ENCODE measurements around the gene FNDC3B.

The FNDC3B gene

GRCh38 chr3:172134352-172134751, 95.0 kb downstream of the FNDC3B start:
- no peak for DNase-seq (ENCODE audit: low read depth in 2 of 2, low spot score in 1 of 2)

DNA sequence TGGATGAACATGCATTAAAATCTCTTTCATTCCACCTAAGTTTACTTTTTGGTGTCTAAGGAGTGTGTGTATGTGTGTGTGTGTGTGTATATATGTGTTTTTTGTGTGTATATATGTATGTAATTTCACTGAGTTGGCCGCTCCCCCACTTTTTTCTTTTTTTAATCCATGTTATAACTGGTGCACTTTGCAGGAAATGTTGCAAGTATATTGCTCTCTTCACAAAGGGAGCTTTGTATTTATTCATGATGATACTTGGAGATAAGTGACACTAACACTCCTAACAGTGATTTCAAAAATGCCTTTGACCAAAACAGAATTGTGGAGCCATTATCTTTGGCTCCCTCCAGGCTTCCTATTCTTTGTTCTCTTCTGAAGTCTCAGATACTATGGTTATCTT, 95.8 kb downstream of the FNDC3B start:
- DNase-seq (ENCODE audit: low read depth in 2 of 2, low spot score in 1 of 2): no peak

- no peak for DNase-seq (ENCODE audit: low read depth in 2 of 2, low spot score in 1 of 2)
Measured at GRCh38 chr3:172135820-172136219, 96.4 kb downstream of the FNDC3B start.

DNA sequence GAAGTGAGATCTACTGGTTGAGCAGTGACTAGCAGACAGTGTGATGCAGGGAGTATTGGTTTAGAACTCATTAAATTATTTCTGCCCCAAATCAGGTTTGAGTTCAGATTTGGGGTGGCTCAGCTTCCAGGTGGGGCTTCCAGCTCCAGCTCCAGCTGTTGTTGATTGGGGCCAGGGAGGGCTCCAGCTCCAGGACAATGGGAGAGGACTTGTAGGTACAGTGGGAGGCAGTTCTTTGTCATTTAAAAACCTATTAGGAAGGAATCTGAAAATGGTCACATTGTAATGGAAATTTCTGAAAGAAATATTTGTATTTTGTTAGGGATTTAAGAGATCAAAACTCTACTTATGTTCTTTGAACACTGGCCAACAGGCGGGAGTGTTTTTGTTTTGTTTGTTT, 97.0 kb downstream of the FNDC3B start:
- no peak for DNase-seq (ENCODE audit: low read depth in 2 of 2, low spot score in 1 of 2)

DNA sequence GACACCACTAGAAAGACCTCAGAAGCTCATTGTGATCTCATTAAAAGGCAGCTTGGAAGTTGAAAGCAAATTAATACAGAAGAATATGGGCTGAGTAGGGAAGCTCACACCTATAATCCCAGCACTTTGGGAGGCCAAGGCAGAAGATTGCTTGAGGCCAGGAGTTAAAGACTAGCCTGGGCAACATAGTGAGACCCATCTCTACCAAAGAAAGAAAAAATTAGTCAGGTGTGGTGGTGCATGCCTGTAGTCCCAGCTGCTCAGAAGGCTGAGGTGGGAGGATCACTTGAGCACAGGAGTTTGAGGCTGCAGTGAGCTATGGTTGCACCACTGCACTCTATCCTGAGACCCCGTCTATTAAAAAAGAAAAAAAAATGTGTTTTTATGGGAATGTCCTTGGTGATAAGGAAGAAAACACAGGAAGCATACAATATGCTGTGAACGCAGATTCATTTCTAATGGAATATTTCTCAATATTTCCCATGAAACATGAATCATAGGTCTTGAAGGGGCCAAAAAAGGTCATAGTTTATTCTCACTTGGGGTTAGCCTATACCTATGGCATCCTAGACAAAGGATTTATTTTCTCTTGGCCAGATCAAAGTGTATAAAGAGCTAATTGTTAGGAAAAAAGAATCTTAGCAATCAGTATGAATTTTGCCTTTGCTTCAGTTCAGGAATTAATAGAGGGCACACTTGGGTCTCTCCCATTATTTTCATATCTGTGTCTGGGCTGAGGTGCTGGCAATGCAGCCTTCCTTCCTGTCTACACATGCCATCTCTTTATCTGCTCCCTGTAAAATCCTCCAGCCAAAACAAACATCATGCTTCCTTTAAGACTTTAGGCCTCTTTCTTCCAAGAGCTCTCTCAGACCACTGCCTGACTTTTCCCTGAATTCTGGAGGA, 98.2 kb downstream of the FNDC3B start:
- DNase-seq (ENCODE audit: low read depth in 2 of 2, low spot score in 1 of 2): no peak

GRCh38 chr3:172138193-172138537, 98.8 kb downstream of the FNDC3B start:
- DNase-seq (ENCODE audit: low read depth in 2 of 2, low spot score in 1 of 2): no peak

- no peak for DNase-seq (ENCODE audit: low read depth in 2 of 2, low spot score in 1 of 2)
Measured at GRCh38 chr3:172138792-172139507, 99.6 kb downstream of the FNDC3B start.

GRCh38 chr3:172139528-172140276, 100.3 kb downstream of the FNDC3B start:
- DNase-seq (ENCODE audit: low read depth in 2 of 2, low spot score in 1 of 2): no peak

GRCh38 chr3:172140499-172141391, 101.4 kb downstream of the FNDC3B start:
- DNase-seq (ENCODE audit: low read depth in 2 of 2, low spot score in 1 of 2): no peak

DNA sequence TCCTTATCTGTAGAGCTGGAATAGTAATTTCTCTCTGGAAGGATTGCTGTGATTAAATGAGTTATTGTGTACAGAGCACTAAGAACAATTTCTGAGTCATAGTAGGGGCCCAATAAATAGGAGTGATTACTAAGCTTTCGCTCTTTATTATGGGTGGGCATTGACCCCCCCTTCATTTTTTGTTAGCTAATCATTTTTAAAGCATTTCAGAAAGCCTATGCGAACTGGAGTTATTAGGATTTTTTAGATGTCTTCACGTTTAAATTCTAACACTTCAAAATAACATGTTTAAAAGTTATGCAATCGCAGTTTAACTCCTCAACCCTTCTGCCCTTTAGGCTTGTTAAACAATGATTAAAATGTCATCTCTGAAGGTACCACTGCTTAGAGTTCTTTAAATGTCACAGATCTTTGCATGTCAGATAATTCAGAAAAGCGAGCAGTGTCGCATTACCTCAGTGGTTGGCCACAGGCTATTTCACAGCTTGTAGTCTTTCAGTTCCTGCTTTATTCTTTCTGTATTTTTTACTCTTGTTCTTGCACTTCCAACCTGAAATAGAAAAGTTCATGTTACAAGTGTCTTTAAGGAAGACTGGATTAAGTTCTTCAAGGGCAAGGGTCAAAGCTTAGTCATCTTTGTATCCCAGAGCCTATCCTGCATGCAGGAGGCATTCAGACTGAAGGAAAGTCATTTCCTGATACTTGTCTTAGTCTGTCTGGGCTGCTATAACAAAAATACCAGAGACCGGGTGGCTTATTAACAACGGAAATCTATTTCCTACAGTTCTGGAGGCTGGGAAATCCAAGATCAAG, 102.9 kb downstream of the FNDC3B start:
- no peak for DNase-seq (ENCODE audit: low read depth in 2 of 2, low spot score in 1 of 2)

- DNase-seq (ENCODE audit: low read depth in 2 of 2, low spot score in 1 of 2): no peak
Measured at GRCh38 chr3:172142864-172143451, 103.6 kb downstream of the FNDC3B start.

- DNase-seq (ENCODE audit: low read depth in 2 of 2, low spot score in 1 of 2): no peak
Measured at GRCh38 chr3:172143739-172144497, 104.5 kb downstream of the FNDC3B start.

- DNase-seq (ENCODE audit: low read depth in 2 of 2, low spot score in 1 of 2): no peak
Measured at GRCh38 chr3:172144601-172145000, 105.2 kb downstream of the FNDC3B start.

DNA sequence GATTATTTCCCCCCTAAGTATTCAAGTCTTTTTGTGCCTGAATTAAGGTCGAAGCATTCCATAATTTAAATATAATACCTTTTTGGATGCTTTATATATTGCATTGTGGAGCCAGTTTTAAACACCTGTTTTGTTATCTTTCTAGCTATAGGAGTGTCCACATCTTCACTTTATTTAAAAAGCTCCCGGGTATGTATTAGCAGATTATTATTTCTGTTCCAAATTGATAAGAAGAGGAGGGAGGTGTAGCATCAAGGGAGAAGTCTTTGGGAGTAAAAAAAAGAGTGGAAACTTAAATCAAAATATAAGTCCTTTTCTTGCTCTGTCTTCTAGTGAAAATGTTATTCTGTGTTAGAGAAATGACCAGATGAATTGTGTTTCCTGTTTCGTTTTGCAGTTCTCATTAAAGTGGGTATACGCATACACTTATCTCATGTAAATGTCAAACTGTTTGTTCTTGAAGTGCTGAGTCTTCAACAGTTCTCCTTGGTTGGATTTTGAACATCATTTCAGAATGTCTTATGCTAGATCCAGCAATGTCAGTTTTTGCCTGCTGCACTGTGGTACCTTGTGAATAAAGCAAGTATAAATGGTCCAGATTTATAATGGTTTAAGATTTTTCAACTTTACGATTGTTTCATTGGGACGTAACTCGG, 105.8 kb downstream of the FNDC3B start:
- DNase-seq (ENCODE audit: low read depth in 2 of 2, low spot score in 1 of 2): no peak

DNA sequence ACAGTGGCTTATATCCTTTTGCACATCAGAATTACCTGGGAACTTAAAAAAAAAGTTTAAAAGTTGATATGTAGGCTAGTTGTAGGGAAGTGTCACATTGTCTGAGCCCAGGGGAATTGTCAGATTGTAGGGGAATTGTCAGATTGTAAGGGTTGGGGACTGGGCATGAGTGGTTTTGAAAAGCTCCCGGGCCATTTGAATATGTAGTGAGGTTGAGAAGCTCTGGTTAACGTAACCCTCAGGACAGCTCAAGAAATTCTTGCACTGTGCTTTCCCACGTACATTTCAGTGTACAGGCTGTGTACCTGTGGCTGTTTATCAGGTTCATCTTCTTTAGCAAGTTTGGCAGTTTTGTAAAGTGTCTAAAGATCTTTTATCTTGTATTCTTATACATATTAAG, 107.0 kb downstream of the FNDC3B start:
- no peak for DNase-seq (ENCODE audit: low read depth in 2 of 2, low spot score in 1 of 2)

DNA sequence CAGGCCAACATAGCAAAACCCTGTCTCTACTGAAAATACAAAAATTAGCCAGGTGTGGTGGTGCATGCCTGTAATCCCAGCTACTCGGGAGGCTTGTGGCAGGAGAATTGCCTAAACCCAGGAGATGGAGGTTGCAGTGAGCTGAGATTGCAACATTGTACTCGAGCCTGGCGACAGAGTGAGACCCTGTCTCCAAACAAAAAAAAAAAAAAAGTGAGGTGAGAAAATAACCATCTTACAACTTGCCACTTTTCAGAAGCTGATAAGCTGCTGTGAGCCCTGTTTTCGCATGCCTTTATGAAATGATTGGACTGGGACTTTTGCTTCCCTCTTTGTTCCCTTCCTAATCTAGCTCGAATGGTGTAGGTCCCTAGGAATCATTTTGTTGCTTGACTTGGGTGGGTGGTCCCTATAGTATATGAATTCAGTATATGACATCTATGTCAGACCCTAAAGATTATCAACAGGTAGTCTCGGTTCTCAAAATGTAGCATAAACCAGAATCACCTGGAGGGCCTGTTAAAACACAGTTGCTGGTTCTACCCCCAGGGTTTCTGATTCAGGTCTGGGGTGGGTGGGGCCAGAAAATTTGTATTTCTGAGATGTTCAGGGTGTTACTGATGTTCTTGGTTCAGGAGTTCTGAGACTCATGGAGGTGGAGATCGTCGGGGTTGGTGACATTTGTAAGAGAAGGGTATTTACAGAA, 107.9 kb downstream of the FNDC3B start:
- no peak for DNase-seq (ENCODE audit: low read depth in 2 of 2, low spot score in 1 of 2)

DNA sequence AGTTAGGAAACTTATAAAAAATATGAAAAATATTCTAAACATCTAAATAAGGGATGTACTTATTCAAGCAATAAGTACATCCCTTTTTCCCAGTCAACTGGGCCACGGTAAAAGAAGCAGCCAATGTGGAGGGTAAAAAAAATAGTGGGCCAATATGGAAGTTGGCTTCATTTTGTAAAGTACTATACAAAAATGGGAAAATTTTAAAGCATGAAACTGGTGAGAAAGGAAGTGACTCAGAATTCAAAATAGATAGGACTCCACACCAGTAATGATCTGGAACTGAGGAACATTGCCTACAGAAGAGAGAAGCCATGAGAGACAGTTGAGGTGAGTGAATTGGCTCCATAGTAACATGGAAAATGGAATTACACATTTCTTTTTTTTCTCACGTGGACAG, 108.9 kb downstream of the FNDC3B start:
- no peak for DNase-seq (ENCODE audit: low read depth in 2 of 2, low spot score in 1 of 2)

Measured in stimulated activated CD8-positive, alpha-beta memory T cell treated with anti-CD3 and anti-CD28 coated beads, Interleukin-4, amount 100 ng/mL, for 4 hours (primary cell).